C4-2B (cell line): ENCODE data around the gene MSTN.

Experiments used
- ZFX ChIP-seq: fragments of 450-650 bp; IDR thresholded peaks from 2 replicates; pipeline ENCODE4 v1.6.1; 2017
- TF ChIP-seq, protein P1 (sequence below): fragments of 450-650 bp; conservative IDR thresholded peaks from 2 replicates; pipeline ENCODE4 v1.5.1; 2017; ENCODE audit warnings: mild to moderate bottlenecking

- TF ChIP-seq, protein P1, sequence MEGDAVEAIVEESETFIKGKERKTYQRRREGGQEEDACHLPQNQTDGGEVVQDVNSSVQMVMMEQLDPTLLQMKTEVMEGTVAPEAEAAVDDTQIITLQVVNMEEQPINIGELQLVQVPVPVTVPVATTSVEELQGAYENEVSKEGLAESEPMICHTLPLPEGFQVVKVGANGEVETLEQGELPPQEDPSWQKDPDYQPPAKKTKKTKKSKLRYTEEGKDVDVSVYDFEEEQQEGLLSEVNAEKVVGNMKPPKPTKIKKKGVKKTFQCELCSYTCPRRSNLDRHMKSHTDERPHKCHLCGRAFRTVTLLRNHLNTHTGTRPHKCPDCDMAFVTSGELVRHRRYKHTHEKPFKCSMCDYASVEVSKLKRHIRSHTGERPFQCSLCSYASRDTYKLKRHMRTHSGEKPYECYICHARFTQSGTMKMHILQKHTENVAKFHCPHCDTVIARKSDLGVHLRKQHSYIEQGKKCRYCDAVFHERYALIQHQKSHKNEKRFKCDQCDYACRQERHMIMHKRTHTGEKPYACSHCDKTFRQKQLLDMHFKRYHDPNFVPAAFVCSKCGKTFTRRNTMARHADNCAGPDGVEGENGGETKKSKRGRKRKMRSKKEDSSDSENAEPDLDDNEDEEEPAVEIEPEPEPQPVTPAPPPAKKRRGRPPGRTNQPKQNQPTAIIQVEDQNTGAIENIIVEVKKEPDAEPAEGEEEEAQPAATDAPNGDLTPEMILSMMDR: no peak
- no peak for TF ChIP-seq ZFX
Observed at GRCh38 chr2:190063624-190064023, 1.1 kb upstream of the MSTN start.
